ENCODE measurements around the gene ZDHHC3.

- TF ChIP-seq CTCF (IDR thresholded peaks at IDR 0.05) (no peak), POLR2A (IDR thresholded peaks at IDR 0.05) (no peak)
Observed at GRCh38 chr3:44899683-44900367, 76.1 kb downstream of the ZDHHC3 start.

Measured in tibial nerve (tissue), 3 donors.